ENCODE results near the gene TOR4A.

The TOR4A gene

GRCh38 chr9:137306850-137307254, 29.3 kb downstream of the TOR4A start:
- peaks cover 21% of the 10 kb centered on the region; the same call in 1 of the 2 replicates for H3K4me1 ChIP-seq (ENCODE audit: control insufficient read depth, insufficient read depth, low read length)
- no peaks in the 10 kb centered on the region for H3K9me3 ChIP-seq (ENCODE audit: control insufficient read depth, insufficient read depth, low read length)
- H3K4me3 ChIP-seq (ENCODE audit: low read depth, low read length): no peak overlapping the region
- H3K27ac ChIP-seq (ENCODE audit: low read depth, low read length): no peak overlapping the region
- no peak overlapping the region for H3K9ac ChIP-seq (ENCODE audit: low read depth, low read length)
- H3K27me3 ChIP-seq (ENCODE audit: control insufficient read depth, insufficient read depth, low read length): peaks cover 15% of the 10 kb centered on the region
- H3K36me3 ChIP-seq (ENCODE audit: control insufficient read depth, insufficient read depth, low read length): no peaks in the 10 kb centered on the region

GRCh38 chr9:137307255-137308056, 29.9 kb downstream of the TOR4A start:
- no peak overlapping the region for H3K9ac ChIP-seq (ENCODE audit: low read depth, low read length)
- peaks cover 21% of the 10 kb centered on the region; the same call in 1 of the 2 replicates for H3K4me1 ChIP-seq (ENCODE audit: control insufficient read depth, insufficient read depth, low read length)
- H3K27ac ChIP-seq (ENCODE audit: low read depth, low read length): no peak overlapping the region

GRCh38 chr9:137308057-137308619, 30.6 kb downstream of the TOR4A start:
- no peak overlapping the region for H3K27ac ChIP-seq (ENCODE audit: low read depth, low read length)
- peaks cover 9% of the 10 kb centered on the region for H3K27me3 ChIP-seq (ENCODE audit: control insufficient read depth, insufficient read depth, low read length)
- peaks cover 14% of the 10 kb centered on the region; the same call in 1 of the 2 replicates for H3K4me1 ChIP-seq (ENCODE audit: control insufficient read depth, insufficient read depth, low read length)
- no peak overlapping the region for H3K4me3 ChIP-seq (ENCODE audit: low read depth, low read length)
- H3K9ac ChIP-seq (ENCODE audit: low read depth, low read length): no peak overlapping the region
- no peaks in the 10 kb centered on the region for H3K36me3 ChIP-seq (ENCODE audit: control insufficient read depth, insufficient read depth, low read length)
- H3K9me3 ChIP-seq (ENCODE audit: control insufficient read depth, insufficient read depth, low read length): no peaks in the 10 kb centered on the region

More at GRCh38 chr9:137307255-137308056, 29.9 kb downstream of the TOR4A start:
- Histone ChIP-seq H3K27me3 (ENCODE audit: control insufficient read depth, insufficient read depth, low read length) (peaks cover 15% of the 10 kb centered on the region), H3K36me3 (ENCODE audit: control insufficient read depth, insufficient read depth, low read length) (no peaks in the 10 kb centered on the region), H3K4me3 (ENCODE audit: low read depth, low read length) (no peak overlapping the region), H3K9me3 (ENCODE audit: control insufficient read depth, insufficient read depth, low read length) (no peaks in the 10 kb centered on the region)

- Histone ChIP-seq H3K4me3 (ENCODE audit: low read depth, low read length) (no peak overlapping the region), H3K9ac (ENCODE audit: low read depth, low read length) (no peak overlapping the region), H3K4me1 (ENCODE audit: control insufficient read depth, insufficient read depth, low read length) (peaks cover 9% of the 10 kb centered on the region; the same call in 1 of the 2 replicates), H3K27ac (ENCODE audit: low read depth, low read length) (no peak overlapping the region), H3K27me3 (ENCODE audit: control insufficient read depth, insufficient read depth, low read length) (no peaks in the 10 kb centered on the region), H3K36me3 (ENCODE audit: control insufficient read depth, insufficient read depth, low read length) (no peaks in the 10 kb centered on the region), H3K9me3 (ENCODE audit: control insufficient read depth, insufficient read depth, low read length) (no peaks in the 10 kb centered on the region)
Measured at GRCh38 chr9:137309368-137310188, 32.1 kb downstream of the TOR4A start.

- Histone ChIP-seq H3K36me3 (ENCODE audit: control insufficient read depth, insufficient read depth, low read length) (no peaks in the 10 kb centered on the region), H3K27me3 (ENCODE audit: control insufficient read depth, insufficient read depth, low read length) (no peaks in the 10 kb centered on the region), H3K9ac (ENCODE audit: low read depth, low read length) (no peak overlapping the region), H3K4me3 (ENCODE audit: low read depth, low read length) (no peak overlapping the region), H3K4me1 (ENCODE audit: control insufficient read depth, insufficient read depth, low read length) (peaks cover 6% of the 10 kb centered on the region; the same call in 1 of the 2 replicates), H3K9me3 (ENCODE audit: control insufficient read depth, insufficient read depth, low read length) (no peaks in the 10 kb centered on the region), H3K27ac (ENCODE audit: low read depth, low read length) (no peak overlapping the region)
Measured at GRCh38 chr9:137310189-137311052, 32.9 kb downstream of the TOR4A start.

- Histone ChIP-seq H3K36me3 (ENCODE audit: control insufficient read depth, insufficient read depth, low read length) (no peaks in the 10 kb centered on the region), H3K27me3 (ENCODE audit: control insufficient read depth, insufficient read depth, low read length) (no peaks in the 10 kb centered on the region), H3K4me1 (ENCODE audit: control insufficient read depth, insufficient read depth, low read length) (no peaks in the 10 kb centered on the region), H3K9me3 (ENCODE audit: control insufficient read depth, insufficient read depth, low read length) (no peaks in the 10 kb centered on the region), H3K9ac (ENCODE audit: low read depth, low read length) (no peak overlapping the region), H3K27ac (ENCODE audit: low read depth, low read length) (no peak overlapping the region), H3K4me3 (ENCODE audit: low read depth, low read length) (no peak overlapping the region)
Measured at GRCh38 chr9:137311171-137311985, 33.9 kb downstream of the TOR4A start.

- no peaks in the 10 kb centered on the region for H3K4me1 ChIP-seq (ENCODE audit: control insufficient read depth, insufficient read depth, low read length)
- H3K27ac ChIP-seq (ENCODE audit: low read depth, low read length): no peak overlapping the region
- no peaks in the 10 kb centered on the region for H3K9me3 ChIP-seq (ENCODE audit: control insufficient read depth, insufficient read depth, low read length)
- H3K36me3 ChIP-seq (ENCODE audit: control insufficient read depth, insufficient read depth, low read length): no peaks in the 10 kb centered on the region
- no peak overlapping the region for H3K4me3 ChIP-seq (ENCODE audit: low read depth, low read length)
- H3K9ac ChIP-seq (ENCODE audit: low read depth, low read length): no peak overlapping the region
- H3K27me3 ChIP-seq (ENCODE audit: control insufficient read depth, insufficient read depth, low read length): no peaks in the 10 kb centered on the region
Measured at GRCh38 chr9:137311986-137312851, 34.7 kb downstream of the TOR4A start.

- Histone ChIP-seq H3K27ac (ENCODE audit: low read depth, low read length) (no peak overlapping the region), H3K36me3 (ENCODE audit: control insufficient read depth, insufficient read depth, low read length) (no peaks in the 10 kb centered on the region), H3K27me3 (ENCODE audit: control insufficient read depth, insufficient read depth, low read length) (no peaks in the 10 kb centered on the region), H3K9me3 (ENCODE audit: control insufficient read depth, insufficient read depth, low read length) (no peaks in the 10 kb centered on the region), H3K9ac (ENCODE audit: low read depth, low read length) (no peak overlapping the region), H3K4me3 (ENCODE audit: low read depth, low read length) (no peak overlapping the region), H3K4me1 (ENCODE audit: control insufficient read depth, insufficient read depth, low read length) (no peaks in the 10 kb centered on the region)
Measured at GRCh38 chr9:137312852-137313325, 35.4 kb downstream of the TOR4A start.

GRCh38 chr9:137313326-137313936, 35.9 kb downstream of the TOR4A start:
- H3K27ac ChIP-seq (ENCODE audit: low read depth, low read length): no peak overlapping the region
- H3K4me3 ChIP-seq (ENCODE audit: low read depth, low read length): no peak overlapping the region
- no peak overlapping the region for H3K9ac ChIP-seq (ENCODE audit: low read depth, low read length)
- no peaks in the 10 kb centered on the region for H3K27me3 ChIP-seq (ENCODE audit: control insufficient read depth, insufficient read depth, low read length)
- H3K4me1 ChIP-seq (ENCODE audit: control insufficient read depth, insufficient read depth, low read length): no peaks in the 10 kb centered on the region
- H3K36me3 ChIP-seq (ENCODE audit: control insufficient read depth, insufficient read depth, low read length): no peaks in the 10 kb centered on the region
- no peaks in the 10 kb centered on the region for H3K9me3 ChIP-seq (ENCODE audit: control insufficient read depth, insufficient read depth, low read length)
